ENCODE data around the gene IAH1.

Gene IAH1, protein sequence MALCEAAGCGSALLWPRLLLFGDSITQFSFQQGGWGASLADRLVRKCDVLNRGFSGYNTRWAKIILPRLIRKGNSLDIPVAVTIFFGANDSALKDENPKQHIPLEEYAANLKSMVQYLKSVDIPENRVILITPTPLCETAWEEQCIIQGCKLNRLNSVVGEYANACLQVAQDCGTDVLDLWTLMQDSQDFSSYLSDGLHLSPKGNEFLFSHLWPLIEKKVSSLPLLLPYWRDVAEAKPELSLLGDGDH

DNA sequence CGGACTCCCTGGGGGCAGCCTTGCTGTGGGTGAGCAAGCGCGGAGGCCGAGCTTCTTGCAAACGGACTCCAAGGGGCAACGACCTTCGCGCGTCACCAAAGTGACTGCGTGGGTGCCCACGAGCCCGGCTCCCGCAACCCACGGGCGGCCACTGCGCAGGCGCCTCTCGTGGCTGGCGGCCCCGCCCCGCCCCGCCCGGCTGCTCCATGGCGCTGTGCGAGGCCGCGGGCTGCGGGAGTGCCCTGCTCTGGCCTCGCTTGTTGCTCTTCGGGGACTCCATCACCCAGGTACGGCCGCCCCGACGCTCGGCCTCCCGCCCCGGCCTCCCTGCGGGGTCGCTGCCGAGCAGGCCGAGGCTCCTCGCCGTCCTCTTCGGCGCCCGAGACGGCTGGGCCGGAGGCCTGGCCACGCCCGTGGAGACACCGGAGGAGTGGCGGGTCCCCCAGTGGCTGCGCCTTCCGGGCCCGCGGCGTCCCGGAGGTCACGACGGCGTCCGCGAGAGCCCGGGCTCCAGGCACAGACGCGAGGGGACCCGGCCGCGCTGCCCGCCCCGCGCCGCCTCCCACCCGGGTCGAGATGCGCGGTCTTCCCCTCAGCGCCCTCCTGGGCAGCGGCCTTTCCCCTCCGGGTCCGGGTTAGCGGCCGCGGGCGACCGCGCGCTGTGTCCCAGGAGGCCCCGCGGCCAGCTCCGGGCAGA, at the start of gene IAH1:
Gene IAH1 (plus strand): TSS at position 191 of the 697 bp plus-strand sequence. CDS start 16 bp downstream, at position 207.
- DNase-seq (ENCODE audit: low spot score): peak; percentile 53

DNA sequence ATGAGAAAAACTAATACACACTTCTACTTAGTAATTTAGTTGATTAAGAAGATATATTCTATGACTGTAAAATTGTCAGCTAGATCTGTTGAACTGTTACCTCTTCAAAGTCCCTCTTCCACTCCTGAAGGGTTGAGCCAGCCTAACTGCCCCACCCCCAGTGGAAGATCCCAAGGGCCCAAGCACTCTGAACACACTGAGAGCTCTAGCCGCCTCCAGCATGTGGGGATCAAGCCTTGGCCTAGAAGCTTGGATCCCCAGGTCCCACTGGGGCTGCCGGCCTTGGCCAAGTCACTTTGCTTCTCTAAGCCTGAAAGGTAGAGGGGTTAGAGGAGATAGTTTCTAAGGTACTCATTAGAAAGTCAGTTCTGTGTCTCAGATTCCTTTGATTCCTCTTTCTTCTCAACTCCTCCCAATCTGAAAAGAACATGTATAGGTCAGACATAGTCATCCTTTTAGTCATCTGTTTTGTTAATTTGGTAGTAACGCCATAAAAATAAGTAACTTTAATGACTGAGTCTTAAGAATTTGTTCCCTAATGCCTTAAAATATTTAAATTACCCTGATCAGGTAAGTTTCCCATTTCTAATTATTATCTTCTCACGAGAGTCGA, 45.3 kb upstream of the IAH1 start:
- DNase-seq (ENCODE audit: low spot score): no peak

GRCh38 chr2:9430316-9431293, 43.7 kb upstream of the IAH1 start:
- no peak for DNase-seq (ENCODE audit: low spot score)

DNA sequence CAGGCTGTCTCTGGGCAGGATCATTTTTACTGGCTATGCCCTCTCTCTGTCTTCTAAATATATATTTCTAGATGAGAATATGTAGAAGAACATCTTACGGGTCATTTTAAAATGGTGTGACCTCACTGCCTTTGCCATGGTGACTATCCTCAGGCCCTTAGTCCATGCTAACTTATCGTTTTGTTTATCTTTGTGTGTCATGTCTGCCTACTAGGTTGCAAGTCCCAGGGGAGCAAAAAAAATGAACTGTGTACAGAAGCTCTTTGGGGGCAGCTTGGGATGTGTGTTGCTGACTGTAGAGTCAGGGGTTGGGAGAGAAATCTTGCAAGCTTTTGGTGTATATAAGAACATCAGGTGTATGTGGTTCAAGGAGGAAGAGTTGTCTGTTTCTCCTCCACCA, 39.9 kb upstream of the IAH1 start:
- DNase-seq (ENCODE audit: low spot score): no peak

- DNase-seq (ENCODE audit: low spot score): no peak
Measured at GRCh38 chr2:9439536-9439935, 34.8 kb upstream of the IAH1 start.

GRCh38 chr2:9440058-9440727, 34.2 kb upstream of the IAH1 start:
- no peak for DNase-seq (ENCODE audit: low spot score)

GRCh38 chr2:9441556-9441955, 32.8 kb upstream of the IAH1 start:
- DNase-seq (ENCODE audit: low spot score): no peak

DNA sequence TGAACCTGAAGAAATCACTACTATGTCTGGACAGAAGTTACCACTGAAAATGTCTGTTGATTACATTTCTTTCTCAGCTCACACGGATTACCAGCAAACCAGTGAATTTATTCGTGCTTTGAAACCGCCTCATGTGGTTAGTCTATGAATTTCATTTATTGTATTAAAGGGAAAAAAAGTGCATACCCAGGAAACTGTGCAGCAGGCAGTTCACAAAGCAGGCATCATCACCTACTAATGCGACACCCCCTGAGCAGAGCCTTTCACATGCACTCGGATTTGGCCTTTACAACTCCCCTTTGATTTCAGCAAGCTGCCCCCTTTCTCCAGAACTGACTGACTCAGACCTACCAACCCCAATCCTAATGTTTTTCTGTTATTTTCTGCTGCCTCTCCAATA, 30.8 kb upstream of the IAH1 start:
- no peak for DNase-seq (ENCODE audit: low spot score)

DNA sequence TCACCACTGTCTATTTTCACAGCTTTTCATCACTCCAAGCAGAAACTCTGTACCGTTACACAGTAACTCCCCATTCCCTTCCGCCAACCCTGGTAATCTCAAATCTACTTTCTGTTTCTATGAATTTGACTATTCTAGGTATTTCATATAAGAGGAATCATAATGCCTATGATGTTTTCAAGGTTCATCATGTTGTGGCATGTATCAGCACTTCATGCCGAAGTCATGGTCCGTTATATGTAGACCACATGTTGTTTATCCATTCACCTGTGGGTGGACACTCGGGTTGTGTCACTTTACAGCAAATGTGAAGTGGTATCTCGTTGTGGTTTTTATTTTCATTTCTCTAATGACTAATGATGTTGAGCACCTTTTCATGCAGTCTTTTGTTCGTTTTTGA, 29.3 kb upstream of the IAH1 start:
- no peak for DNase-seq (ENCODE audit: low spot score)

DNA sequence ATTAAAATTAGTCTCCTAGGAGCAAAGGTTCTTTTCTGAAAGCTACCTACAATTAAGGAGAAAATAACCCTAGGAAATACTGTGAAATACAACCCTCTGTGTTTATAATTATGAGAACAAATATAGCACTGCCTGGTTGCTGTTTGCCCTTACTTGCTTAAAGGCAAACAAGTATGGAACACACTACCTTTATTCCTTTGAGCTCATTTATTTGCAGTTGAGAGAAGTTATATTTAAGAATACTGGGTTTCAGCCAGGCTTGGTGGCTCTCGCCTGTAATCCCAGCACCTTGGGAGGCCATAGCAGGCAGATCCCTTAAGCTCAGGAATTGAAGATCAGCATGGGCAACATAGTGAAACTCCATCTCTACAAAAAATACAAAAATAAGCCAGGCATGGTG, 23.1 kb upstream of the IAH1 start:
- no peak for DNase-seq (ENCODE audit: low spot score)

- DNase-seq (ENCODE audit: low spot score): no peak
Measured at GRCh38 chr2:9460441-9461017, 13.8 kb upstream of the IAH1 start.

DNA sequence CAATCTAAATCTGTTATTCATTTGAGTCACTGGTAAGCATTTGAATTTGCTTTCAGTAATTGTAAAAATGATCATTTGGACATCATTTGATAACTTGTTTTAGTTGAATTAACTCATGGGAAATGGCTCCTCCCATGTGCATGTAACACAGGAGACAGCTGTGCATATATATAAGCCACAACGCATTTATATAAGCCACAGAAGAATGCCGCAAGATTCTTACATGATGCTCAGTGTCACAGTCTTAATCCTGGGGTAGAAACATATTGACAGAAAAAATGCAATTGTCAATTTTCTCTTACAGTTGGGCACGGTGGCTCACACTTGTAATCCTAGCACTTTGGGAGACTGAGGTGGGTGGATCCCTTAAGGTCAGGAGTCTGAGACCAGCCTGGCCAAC, 13.3 kb upstream of the IAH1 start:
- DNase-seq (ENCODE audit: low spot score): no peak

- no peak for DNase-seq (ENCODE audit: low spot score)
Measured at GRCh38 chr2:9462313-9462712, 12.0 kb upstream of the IAH1 start.

- no peak for DNase-seq (ENCODE audit: low spot score)
Measured at GRCh38 chr2:9462886-9463697, 11.3 kb upstream of the IAH1 start.

DNA sequence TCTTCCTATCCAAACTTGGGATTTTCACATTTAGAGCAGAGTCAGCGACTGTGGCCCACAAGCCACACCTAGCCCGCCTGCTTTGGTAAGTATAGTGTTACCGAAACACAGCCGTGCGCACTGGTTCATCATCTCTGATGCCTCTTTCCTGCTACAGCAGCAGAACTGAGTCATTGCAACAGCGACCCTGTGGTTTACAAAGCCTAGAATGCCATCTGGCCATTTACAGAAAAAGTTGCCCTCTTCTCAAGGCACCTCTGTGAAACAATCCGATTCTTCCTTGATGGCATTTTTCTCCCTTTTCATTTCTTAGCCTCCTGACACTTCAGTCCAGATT, 10.7 kb upstream of the IAH1 start:
- DNase-seq (ENCODE audit: low spot score): no peak

GRCh38 chr2:9465170-9465569, 9.2 kb upstream of the IAH1 start:
- DNase-seq (ENCODE audit: low spot score): no peak

- no peak for DNase-seq (ENCODE audit: low spot score)
Measured at GRCh38 chr2:9466147-9466683, 8.1 kb upstream of the IAH1 start.

GRCh38 chr2:9467687-9468086, 6.7 kb upstream of the IAH1 start:
- no peak for DNase-seq (ENCODE audit: low spot score)

DNA sequence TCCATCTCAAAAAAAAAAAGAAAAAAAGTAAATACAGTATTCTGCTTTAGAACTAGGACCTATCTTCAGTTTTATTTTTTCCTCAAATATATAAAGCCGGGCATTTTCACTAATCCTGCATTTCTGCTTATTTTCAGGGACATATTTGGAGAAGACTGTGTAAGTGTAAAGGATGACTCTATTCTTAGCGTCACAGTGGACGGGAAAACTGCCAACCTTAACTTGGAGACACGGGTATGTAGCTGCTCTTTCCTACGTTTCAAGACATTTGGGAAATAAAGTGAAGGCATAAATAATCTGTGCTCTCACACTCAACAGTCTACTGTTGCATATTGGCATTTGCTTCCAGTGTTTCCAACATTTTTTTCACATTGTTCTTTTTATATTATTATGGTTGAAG, 3.1 kb upstream of the IAH1 start:
- no peak for DNase-seq (ENCODE audit: low spot score)

GRCh38 chr2:9472511-9472910, 1.8 kb upstream of the IAH1 start:
- no peak for DNase-seq (ENCODE audit: low spot score)

Measured in SW480 (cell line).